Activated naive CD8-positive, alpha-beta T cell treated with anti-CD3 and anti-CD28 coated beads, Interleukin-2, amount 50 U/mL, for 24 hours (primary cell): ENCODE data around the gene HERPUD2.
"Not testable (repeated sequence)": the region's sequence is repeated elsewhere in the genome, so short reads cannot be mapped to it uniquely, and the experiment has no call there.

Source experiments
- ATAC-seq: fragments of 150-1000 bp; cut with Tn5 transposase; one replicate; pipeline ENCODE4 v1.10.0; 2021
- DNase-seq: peaks from one replicate; pipeline ENCODE4 v3.0.0; 2021
- H3K27ac Mint-ChIP-seq: one replicate; pipeline ENCODE4 v1.8.0; 2021; ENCODE audit warnings: mild to moderate bottlenecking, mixed read lengths
- H3K27me3 Mint-ChIP-seq: one replicate; pipeline ENCODE4 v1.8.0; 2021; ENCODE audit warnings: mixed read lengths
- H3K36me3 Mint-ChIP-seq: one replicate; pipeline ENCODE4 v1.8.0; 2021; ENCODE audit warnings: low read depth, mixed read lengths
- H3K4me1 Mint-ChIP-seq: one replicate; pipeline ENCODE4 v1.8.0; 2021; ENCODE audit warnings: mixed read lengths
- H3K4me3 Mint-ChIP-seq: one replicate; pipeline ENCODE4 v1.8.0; 2021; ENCODE audit warnings: mild to moderate bottlenecking, moderate library complexity, mixed read lengths
- H3K9me3 Mint-ChIP-seq: one replicate; pipeline ENCODE4 v1.8.0; 2021; ENCODE audit warnings: mixed read lengths

The HERPUD2 gene

DNA sequence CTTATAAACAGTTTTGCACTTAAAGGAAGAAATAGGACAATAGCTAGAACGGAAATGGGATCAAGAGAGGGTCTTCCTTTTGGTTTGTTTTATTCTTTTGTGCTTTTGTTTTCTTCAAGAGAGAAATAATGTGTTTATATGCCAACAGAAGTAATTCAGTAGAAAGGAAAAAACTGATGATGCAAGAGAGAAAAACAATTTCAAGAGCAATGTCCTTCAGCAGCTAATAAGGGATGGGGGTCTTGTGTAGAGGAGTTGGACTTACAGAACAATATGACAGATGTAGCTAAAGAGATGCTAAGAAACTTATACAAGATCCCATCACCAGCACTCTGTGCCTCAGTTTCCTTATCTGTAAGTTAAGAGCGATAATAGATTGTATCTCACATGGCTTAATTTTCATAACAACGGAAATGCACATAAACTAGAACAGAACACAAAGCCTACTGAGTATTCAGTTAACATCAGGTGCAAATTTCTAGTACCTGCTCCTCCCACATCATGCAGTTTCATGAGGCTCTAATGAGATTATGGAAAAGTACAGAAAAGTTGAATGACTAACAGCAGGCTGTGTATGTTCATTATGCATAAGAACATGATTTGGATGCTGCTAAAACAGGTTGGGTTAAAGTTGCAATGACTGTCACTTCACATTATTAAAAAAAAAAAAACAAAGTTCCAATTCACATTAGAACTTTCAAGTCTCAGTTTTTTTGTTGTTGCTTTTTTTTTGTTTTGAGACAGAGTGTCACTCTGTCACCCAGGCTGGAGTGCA, 17.2 kb downstream of the HERPUD2 start:
- no peak overlapping the region for H3K4me3 Mint-ChIP-seq
- DNase-seq (no peak), ATAC-seq (peak; percentile 58)
- H3K36me3 Mint-ChIP-seq: peaks cover 4% of the 10 kb centered on the region
- no peaks in the 10 kb centered on the region for H3K27me3 Mint-ChIP-seq
- H3K4me1 Mint-ChIP-seq: peaks cover 67% of the 10 kb centered on the region
- H3K27ac Mint-ChIP-seq: no peak overlapping the region
- H3K9me3 Mint-ChIP-seq: peaks cover 1% of the 10 kb centered on the region

DNA sequence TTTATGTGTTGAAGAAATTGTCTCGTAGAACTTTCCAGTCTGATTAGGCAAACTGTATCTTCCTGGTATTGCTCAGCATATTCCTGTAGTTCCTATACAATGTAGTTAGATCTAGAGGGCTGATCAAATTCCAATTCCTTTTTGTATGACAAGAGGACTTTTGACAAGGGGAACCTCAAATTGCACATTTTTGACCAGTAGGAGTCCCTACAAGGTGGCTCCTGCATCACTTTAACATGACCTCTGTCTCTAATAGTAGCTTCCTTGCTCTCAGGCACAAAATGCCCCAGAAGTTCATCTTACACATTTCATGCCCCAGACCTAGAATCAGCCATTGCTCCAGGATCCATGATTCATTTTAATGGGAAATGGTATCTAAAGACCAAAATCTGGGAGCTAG, 18.7 kb downstream of the HERPUD2 start:
- no peak for ATAC-seq
- H3K27ac Mint-ChIP-seq: no peak overlapping the region
- no peaks in the 10 kb centered on the region for H3K9me3 Mint-ChIP-seq

DNA sequence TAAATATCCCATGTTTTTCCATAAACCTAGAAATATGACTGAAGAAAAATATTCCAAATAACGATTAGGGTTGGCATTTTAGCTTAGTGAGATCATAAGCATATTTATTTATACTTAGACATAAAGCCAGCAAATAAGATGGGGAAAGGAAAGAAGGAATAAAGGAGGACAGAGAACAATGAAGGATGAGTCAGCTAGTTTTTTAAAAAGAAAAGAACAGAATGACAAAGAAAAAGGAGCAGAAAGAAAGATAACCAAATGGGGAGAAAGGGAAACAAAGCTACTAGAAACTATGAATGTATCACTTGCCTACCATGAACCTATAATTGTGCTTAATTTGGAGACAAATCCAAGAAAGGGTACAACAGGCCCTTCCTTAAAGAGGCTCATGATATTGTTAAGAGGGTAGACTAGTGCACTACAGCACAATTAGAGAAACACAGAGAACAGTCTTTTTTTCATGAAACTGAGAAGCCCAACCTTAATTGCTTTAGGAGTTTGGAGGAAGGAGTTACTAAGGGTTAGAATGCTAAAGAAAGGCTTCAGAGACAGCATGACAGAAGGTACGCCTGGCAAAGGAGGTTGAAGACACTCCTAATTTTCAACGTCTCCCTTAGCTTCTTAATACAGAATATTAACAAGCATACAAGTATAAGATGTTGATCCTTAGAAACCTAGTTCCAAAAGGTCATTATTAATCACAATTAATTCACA, 23.9 kb downstream of the HERPUD2 start:
- ATAC-seq (no peak), DNase-seq (no peak)
- H3K4me3 Mint-ChIP-seq: no peak overlapping the region
- peaks cover 24% of the 10 kb centered on the region for H3K4me1 Mint-ChIP-seq
- no peaks in the 10 kb centered on the region for H3K27me3 Mint-ChIP-seq
- no peaks in the 10 kb centered on the region for H3K9me3 Mint-ChIP-seq
- H3K27ac Mint-ChIP-seq: no peak overlapping the region
- peaks cover 30% of the 10 kb centered on the region for H3K36me3 Mint-ChIP-seq

More for the DNA sequence above, 18.7 kb downstream of the HERPUD2 start:
- Mint-ChIP-seq H3K4me3 (no peak overlapping the region), H3K36me3 (peaks cover 6% of the 10 kb centered on the region), H3K4me1 (peaks cover 60% of the 10 kb centered on the region), H3K27me3 (no peaks in the 10 kb centered on the region)
- DNase-seq: no peak

DNA sequence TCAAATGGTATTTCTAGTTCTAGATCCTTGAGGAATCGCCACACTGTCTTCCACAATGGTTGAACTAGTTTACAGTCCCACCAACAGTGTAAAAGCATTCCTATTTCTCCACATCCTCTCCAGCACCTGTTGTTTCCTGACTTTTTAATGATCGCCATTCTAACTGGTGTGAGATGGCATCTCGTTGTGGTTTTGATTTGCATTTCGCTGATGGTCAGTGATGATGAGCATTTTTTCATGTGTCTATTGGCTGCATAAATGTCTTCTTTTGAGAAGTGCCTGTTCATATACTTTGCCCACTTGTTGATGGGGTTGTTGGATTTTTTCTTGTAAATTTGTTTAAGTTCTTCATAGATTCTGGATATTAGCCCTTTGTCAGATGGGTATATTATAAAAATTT, 34.5 kb downstream of the HERPUD2 start:
- H3K9me3 Mint-ChIP-seq, DNase-seq, H3K4me3 Mint-ChIP-seq, H3K27ac Mint-ChIP-seq, ATAC-seq, H3K27me3 Mint-ChIP-seq: not testable (repeated sequence)
- Mint-ChIP-seq H3K36me3 (peaks cover 48% of the 10 kb centered on the region), H3K4me1 (peaks cover 28% of the 10 kb centered on the region)

DNA sequence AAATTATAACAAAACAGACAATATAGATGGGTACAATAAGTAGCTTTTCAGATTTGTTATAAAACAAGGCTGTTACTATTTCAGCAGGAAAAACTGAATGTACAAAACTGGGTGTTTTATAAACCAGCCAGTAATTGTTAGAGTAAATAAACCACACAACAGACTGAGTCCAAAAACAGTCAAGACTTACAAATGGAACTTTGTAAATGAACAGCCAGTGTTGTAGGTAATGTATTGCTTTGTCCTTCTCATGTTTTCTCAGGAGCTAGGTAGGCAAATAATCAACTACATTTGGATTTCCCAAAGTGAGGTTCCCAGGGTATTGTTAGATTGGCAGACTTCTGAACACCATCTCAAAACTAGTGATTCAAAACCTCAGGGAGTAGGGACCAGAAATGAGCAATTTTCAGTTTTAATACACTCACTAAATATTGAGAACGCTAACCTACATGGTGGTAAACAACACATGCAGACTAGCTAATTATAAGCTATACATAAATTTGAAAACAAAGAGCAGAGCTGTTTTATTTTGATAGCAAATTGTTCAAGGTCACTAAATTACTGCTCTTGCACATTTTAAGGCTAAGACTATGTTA, 36.2 kb downstream of the HERPUD2 start:
- Mint-ChIP-seq H3K4me3 (no peak overlapping the region), H3K36me3 (peaks cover 46% of the 10 kb centered on the region), H3K27ac (peak overlapping the region; percentile 40), H3K27me3 (no peaks in the 10 kb centered on the region), H3K9me3 (peaks cover 4% of the 10 kb centered on the region), H3K4me1 (peaks cover 40% of the 10 kb centered on the region)
- ATAC-seq (no peak), DNase-seq (no peak)

DNA sequence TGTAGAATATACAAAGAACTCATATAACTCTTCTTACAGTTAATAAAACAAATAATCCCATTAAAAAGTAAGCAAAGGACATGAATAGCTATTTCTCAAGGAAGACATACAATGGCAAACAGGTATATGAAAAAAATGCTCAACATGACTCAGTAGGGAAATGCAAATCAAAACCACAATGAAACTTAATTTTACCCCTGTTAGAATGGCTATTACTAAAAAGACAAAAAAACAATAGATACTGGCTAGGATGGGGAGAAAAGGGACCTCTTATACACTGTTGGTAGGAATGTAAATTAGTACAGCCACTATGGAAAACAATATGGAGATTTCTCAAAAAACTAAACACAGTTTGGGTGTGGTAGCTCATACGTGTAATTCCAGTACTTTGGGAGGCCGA, 37.8 kb downstream of the HERPUD2 start:
- H3K27ac Mint-ChIP-seq: peak overlapping the region; percentile 52
- ATAC-seq: peak; percentile 81
- H3K36me3 Mint-ChIP-seq: peaks cover 52% of the 10 kb centered on the region
- DNase-seq: no peak
- H3K4me3 Mint-ChIP-seq: no peak overlapping the region
- H3K27me3 Mint-ChIP-seq: no peaks in the 10 kb centered on the region
- H3K9me3 Mint-ChIP-seq: no peaks in the 10 kb centered on the region
- peaks cover 56% of the 10 kb centered on the region for H3K4me1 Mint-ChIP-seq

DNA sequence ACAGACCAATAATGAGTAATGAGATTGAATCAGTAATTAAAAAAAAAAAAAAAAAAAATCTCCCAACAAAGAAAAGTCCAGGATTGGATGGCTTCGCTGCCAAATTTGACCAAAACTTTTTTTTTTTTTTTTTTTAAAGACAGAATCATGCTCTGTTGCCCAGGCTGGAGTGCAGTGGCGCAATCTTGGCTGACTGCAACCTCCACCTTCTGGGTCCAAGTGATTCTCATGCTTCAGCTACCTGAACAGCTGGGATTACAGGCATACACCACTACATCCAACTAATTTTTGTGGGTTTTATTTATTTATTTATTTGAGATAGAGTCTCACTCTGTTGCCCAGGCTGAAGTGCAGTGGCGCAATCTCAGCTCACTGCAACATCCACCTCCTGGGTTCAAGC, 40.4 kb downstream of the HERPUD2 start:
- Mint-ChIP-seq H3K36me3 (peaks cover 44% of the 10 kb centered on the region), H3K4me1 (peaks cover 66% of the 10 kb centered on the region)
- H3K27me3 Mint-ChIP-seq, H3K9me3 Mint-ChIP-seq, H3K4me3 Mint-ChIP-seq, DNase-seq, ATAC-seq, H3K27ac Mint-ChIP-seq: not testable (repeated sequence)

DNA sequence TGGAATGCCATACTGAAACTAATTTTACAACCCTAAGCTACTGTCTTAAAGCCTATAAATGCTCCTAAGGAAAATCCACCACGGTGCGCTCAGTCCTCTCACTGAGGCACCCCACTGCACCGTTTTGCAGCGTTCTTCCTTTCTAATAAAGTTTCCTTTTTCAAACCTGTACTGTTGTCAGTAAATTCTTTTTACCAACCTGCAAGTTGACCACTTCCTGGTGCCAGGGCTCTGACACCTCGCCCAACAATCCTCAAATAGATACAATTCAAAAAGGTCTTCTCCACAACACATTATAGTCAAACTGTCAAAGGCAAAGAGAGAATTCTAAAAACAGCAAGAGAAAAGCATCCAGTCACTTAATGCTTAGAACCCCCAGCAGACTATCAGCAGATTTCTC, 42.8 kb downstream of the HERPUD2 start:
- H3K9me3 Mint-ChIP-seq: no peaks in the 10 kb centered on the region
- no peaks in the 10 kb centered on the region for H3K27me3 Mint-ChIP-seq
- H3K27ac Mint-ChIP-seq: peak overlapping the region; percentile 83
- ATAC-seq: peak; percentile 83
- H3K36me3 Mint-ChIP-seq: peaks cover 45% of the 10 kb centered on the region
- peaks cover 67% of the 10 kb centered on the region for H3K4me1 Mint-ChIP-seq
- peak; percentile 44 for DNase-seq
- H3K4me3 Mint-ChIP-seq: peak overlapping the region; percentile 51

DNA sequence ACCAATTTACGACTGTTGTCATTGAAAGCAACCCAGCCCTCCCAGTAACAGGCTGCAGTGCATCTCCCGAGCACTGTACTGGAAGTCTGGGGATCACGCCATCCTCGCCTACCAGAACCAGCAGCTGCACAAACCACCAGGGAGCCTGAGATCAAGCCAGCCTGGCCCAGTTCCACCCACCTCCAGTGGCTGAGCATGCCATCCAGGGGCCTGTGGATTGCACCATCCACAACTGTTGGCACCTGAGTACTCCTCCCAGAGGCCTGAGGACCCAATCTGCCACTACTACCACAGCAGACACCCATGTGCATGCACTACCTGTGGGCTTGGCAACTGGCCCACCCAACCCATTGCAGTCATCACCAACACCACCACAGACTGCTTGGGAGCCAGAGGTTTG, 44.2 kb downstream of the HERPUD2 start:
- Mint-ChIP-seq H3K36me3 (peaks cover 40% of the 10 kb centered on the region), H3K9me3 (no peaks in the 10 kb centered on the region), H3K4me3 (no peak overlapping the region), H3K4me1 (peaks cover 68% of the 10 kb centered on the region), H3K27ac (no peak overlapping the region), H3K27me3 (no peaks in the 10 kb centered on the region)
- no peak for ATAC-seq
- DNase-seq: no peak

DNA sequence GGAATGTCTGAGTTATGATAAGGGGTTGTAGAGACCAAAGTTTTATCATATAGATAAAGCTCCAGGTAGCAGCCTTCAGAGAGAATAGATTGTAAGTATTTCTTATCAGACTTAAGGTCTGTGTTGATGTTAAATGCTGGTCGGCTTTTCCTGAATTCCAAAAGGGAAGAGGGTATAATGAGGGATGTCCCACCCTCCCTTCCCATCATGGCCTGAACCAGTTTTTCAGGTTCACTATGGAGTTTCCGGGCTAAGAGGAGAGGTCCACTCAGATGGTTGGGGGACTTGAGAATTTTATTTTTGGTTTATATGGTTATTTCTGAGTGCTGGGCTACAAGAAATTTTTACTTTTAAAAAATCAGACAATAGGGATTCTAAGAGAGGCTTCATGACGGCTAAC, 45.2 kb downstream of the HERPUD2 start:
- peaks cover 33% of the 10 kb centered on the region for H3K36me3 Mint-ChIP-seq
- no peak overlapping the region for H3K4me3 Mint-ChIP-seq
- H3K27ac Mint-ChIP-seq: no peak overlapping the region
- ATAC-seq (no peak), DNase-seq (no peak)
- H3K4me1 Mint-ChIP-seq: peaks cover 65% of the 10 kb centered on the region
- H3K27me3 Mint-ChIP-seq: no peaks in the 10 kb centered on the region
- H3K9me3 Mint-ChIP-seq: no peaks in the 10 kb centered on the region

DNA sequence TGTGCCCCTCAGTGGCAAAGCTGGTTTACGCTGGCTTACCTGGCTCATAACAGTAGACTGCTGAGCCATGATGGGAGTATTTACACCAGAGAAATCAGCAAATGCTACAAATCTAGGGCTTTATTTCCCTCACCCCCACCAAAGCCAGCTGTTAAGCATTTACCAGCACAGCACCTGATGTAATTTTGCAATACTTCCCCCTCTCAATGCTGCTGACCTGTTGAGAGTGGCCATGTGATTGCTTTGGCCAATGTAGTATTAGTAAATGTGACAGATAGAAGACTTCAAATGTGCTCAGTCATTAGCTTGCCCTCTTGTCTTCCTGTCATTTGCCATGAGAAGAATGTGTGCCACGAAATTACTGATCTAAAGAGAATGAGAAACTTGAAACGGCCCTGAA, 46.6 kb downstream of the HERPUD2 start:
- H3K27ac Mint-ChIP-seq: peak overlapping the region; percentile 14
- no peaks in the 10 kb centered on the region for H3K27me3 Mint-ChIP-seq
- H3K4me1 Mint-ChIP-seq: peaks cover 65% of the 10 kb centered on the region
- no peak overlapping the region for H3K4me3 Mint-ChIP-seq
- H3K9me3 Mint-ChIP-seq: no peaks in the 10 kb centered on the region
- H3K36me3 Mint-ChIP-seq: peaks cover 23% of the 10 kb centered on the region
- DNase-seq (no peak), ATAC-seq (no peak)

DNA sequence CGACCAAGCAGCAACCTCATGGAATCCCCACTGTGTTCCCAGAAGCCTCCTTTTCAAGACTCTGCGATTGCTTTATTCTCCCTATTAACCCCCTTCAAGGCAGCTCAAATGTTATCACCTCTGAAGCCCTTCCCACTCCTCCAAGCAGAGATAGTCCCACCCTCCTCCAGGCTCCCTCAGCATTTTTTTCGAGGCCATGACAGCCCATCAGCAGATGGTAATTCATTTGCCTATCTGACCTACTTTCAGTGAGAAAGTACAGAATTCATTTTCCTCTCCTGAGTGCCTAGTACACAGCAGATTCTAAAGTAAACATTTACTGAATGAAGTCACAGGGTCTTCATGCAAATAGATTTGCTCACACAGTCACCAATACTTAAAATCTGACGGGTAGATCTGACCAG, 47.8 kb downstream of the HERPUD2 start:
- DNase-seq (no peak), ATAC-seq (no peak)
- Mint-ChIP-seq H3K4me1 (peaks cover 63% of the 10 kb centered on the region), H3K4me3 (no peak overlapping the region), H3K9me3 (no peaks in the 10 kb centered on the region), H3K27me3 (no peaks in the 10 kb centered on the region), H3K36me3 (peaks cover 15% of the 10 kb centered on the region), H3K27ac (peak overlapping the region; percentile 37)

DNA sequence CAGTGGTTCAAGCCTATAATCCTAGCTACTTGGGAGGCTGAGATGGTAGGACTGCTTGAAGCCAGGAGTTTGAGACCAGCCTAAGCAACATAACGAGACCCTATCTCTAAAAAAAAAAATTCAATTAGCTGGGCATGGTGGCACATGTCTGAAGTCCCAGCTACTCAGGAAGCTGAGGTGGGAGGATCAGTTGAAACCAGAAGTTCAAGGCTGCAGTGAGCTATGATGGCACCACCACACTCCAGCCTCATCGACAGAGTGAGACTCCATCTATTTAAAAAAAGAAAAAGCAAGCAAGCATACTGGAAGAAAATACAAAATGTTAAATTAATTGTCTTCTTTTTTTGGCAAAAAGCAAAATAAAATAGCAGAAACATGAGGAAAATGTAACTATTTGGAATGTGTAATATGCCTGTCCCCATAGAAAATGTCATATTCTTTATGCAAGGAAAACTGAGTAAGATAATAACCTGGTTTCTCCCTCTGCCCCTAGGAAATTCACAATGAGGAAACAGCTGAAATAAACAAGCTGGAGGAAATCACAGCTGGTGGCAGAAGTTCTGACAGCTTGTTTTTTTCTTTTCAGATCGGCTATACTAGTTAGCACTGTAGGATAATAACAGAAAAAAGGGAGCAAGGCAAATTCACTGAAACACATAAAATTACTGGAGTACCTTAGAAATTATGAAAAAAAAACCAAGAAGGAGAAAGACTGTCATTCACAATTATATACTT, 48.5 kb downstream of the HERPUD2 start:
- peak overlapping the region; percentile 49 for H3K4me3 Mint-ChIP-seq
- peaks cover 64% of the 10 kb centered on the region for H3K4me1 Mint-ChIP-seq
- peaks cover 14% of the 10 kb centered on the region for H3K36me3 Mint-ChIP-seq
- peak overlapping the region; percentile 49 for H3K27ac Mint-ChIP-seq
- no peaks in the 10 kb centered on the region for H3K9me3 Mint-ChIP-seq
- ATAC-seq (no peak), DNase-seq (no peak)
- H3K27me3 Mint-ChIP-seq: no peaks in the 10 kb centered on the region

DNA sequence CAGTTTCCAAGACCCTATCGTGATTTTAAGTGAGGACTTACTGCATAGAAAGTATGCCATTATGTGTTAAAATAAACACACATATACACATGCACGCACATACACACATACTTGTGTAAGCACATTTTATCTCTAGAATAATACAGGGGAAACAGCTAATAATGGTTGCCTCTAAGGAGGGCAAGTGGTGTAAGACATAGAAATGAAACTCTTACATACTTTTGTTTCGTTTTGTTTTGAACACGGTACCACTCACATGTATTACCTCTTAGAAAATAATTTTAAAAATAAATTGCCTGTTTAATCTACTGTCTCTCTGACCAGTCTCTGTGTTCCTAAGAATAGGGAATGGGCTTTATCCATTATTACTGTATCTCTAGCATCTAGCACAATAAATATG, 49.2 kb downstream of the HERPUD2 start:
- Mint-ChIP-seq H3K4me1 (peaks cover 63% of the 10 kb centered on the region), H3K4me3 (no peak overlapping the region), H3K27me3 (no peaks in the 10 kb centered on the region), H3K36me3 (peaks cover 11% of the 10 kb centered on the region), H3K27ac (no peak overlapping the region), H3K9me3 (no peaks in the 10 kb centered on the region)
- no peak for ATAC-seq
- no peak for DNase-seq
